ENCODE data around the gene CA14. TPM values are rescaled to one million over a fixed set of nuclear protein-coding genes. Genes with fewer than 3 reads are reported as not detected.
"Not testable (repeated sequence)": the region's sequence is repeated elsewhere in the genome, so short reads cannot be mapped to it uniquely, and the experiment has no call there.

CA14 gene
- not detected in 2 replicates for total RNA-seq
- long read RNA-seq, result 0 reads

DNA sequence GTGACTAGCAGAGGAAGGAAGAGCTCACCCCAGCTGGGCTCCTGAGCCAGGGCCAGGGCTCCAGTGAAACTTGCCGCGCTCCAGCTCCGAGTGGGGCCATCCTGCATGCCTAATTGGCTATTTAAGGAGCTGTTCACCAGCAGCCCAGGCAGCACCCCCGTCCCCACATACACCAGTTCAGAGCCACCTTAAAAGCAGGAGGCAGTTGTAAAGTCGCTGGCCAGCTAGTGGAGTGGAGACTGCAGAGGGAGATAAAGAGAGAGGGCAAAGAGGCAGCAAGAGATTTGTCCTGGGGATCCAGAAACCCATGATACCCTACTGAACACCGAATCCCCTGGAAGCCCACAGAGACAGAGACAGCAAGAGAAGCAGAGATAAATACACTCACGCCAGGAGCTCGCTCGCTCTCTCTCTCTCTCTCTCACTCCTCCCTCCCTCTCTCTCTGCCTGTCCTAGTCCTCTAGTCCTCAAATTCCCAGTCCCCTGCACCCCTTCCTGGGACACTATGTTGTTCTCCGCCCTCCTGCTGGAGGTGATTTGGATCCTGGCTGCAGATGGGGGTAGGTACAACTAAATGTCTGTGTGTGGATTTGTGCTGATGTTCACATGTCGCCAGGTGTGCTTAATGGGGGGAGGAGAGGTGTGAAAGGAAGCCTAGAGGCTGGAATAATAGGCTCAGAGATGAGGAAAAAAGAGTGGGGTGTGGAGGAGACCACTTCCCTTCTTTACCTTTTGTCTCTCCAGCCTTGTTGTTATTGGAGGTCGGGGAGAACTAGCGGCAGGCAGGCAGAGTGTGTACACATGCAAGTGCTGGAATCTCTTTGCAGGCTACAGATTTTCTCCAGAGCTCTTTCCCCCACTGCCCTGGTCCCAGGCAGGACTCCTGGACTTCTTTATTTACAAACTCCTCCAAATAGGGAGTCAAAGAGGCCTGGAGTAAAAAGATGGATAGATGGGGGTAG lies at the start of gene CA14:
Gene CA14, plus strand, starts transcription at position 151 of the 962 bp plus-strand sequence. Its CDS starts 355 bp downstream, at position 506.
- TF ChIP-seq, protein P1, sequence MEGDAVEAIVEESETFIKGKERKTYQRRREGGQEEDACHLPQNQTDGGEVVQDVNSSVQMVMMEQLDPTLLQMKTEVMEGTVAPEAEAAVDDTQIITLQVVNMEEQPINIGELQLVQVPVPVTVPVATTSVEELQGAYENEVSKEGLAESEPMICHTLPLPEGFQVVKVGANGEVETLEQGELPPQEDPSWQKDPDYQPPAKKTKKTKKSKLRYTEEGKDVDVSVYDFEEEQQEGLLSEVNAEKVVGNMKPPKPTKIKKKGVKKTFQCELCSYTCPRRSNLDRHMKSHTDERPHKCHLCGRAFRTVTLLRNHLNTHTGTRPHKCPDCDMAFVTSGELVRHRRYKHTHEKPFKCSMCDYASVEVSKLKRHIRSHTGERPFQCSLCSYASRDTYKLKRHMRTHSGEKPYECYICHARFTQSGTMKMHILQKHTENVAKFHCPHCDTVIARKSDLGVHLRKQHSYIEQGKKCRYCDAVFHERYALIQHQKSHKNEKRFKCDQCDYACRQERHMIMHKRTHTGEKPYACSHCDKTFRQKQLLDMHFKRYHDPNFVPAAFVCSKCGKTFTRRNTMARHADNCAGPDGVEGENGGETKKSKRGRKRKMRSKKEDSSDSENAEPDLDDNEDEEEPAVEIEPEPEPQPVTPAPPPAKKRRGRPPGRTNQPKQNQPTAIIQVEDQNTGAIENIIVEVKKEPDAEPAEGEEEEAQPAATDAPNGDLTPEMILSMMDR (IDR thresholded peaks at IDR 0.05), result no peak
- DNase-seq (ENCODE audit: extremely low spot score, unreplicated experiment), result no peak
- Mint-ChIP-seq H3K4me3 (ENCODE audit: unreplicated experiment) (peak within 1 kb of the TSS; percentile 51), H3K36me3 (ENCODE audit: unreplicated experiment) (no peaks in the 10 kb centered on the region), H3K9me3 (ENCODE audit: unreplicated experiment) (no peaks in the 10 kb centered on the region), H3K4me1 (ENCODE audit: unreplicated experiment) (peaks cover 38% of the 10 kb centered on the region), H3K27ac (ENCODE audit: unreplicated experiment) (peak within 1 kb of the TSS; percentile 92), H3K27me3 (ENCODE audit: unreplicated experiment) (peaks cover 16% of the 10 kb centered on the region)

DNA sequence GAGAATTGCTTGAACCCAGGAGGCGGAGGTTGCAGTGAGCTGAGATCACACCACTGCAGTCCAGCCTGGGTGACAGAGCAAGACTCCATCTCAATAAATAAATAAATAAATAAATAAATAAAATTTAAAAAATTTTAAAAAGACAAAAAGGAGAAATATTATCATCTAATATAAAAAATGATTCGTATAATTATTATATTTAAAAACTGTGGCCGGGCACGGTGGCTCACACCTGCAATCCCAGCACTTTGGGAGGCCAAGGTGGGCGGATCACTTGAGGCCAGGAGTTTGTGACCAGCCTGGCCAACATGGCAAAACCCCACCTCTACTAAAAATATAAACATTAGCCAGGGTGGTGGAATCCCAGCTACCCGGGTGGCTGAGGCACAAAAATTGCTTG lies 49.1 kb upstream of the CA14 start:
- not testable (repeated sequence) for H3K4me1 Mint-ChIP-seq (ENCODE audit: unreplicated experiment); H3K9me3 Mint-ChIP-seq (ENCODE audit: unreplicated experiment); H3K4me3 Mint-ChIP-seq (ENCODE audit: unreplicated experiment); H3K27me3 Mint-ChIP-seq (ENCODE audit: unreplicated experiment); H3K27ac Mint-ChIP-seq (ENCODE audit: unreplicated experiment); H3K36me3 Mint-ChIP-seq (ENCODE audit: unreplicated experiment)
- DNase-seq (ENCODE audit: extremely low spot score, unreplicated experiment), result peak; percentile 40

DNA sequence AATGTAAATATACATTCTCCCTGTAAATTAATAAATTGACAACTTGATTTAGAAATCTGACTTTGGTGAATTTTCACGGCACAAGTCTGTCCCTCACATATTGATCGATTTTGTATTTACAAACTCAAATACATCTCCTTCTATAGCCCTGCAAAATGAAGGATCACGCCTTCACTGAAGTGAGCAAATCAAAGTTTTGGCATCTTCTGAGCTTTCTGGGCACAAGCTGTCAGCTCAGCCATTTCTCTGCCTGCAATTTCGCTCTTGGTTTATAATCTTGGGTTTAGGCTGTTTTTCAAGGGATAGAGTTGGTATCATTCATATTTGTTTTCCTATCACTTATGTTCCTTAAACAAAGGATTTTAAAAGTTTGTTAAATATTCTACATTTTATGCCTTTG lies 47.5 kb upstream of the CA14 start:
- Mint-ChIP-seq H3K4me1 (ENCODE audit: unreplicated experiment) (peaks cover 15% of the 10 kb centered on the region), H3K4me3 (ENCODE audit: unreplicated experiment) (no peak overlapping the region), H3K9me3 (ENCODE audit: unreplicated experiment) (no peaks in the 10 kb centered on the region), H3K36me3 (ENCODE audit: unreplicated experiment) (no peaks in the 10 kb centered on the region), H3K27ac (ENCODE audit: unreplicated experiment) (no peak overlapping the region), H3K27me3 (ENCODE audit: unreplicated experiment) (no peaks in the 10 kb centered on the region)
- TF ChIP-seq, protein P1 (IDR thresholded peaks at IDR 0.05), result no peak
- DNase-seq (ENCODE audit: extremely low spot score, unreplicated experiment), result no peak

DNA sequence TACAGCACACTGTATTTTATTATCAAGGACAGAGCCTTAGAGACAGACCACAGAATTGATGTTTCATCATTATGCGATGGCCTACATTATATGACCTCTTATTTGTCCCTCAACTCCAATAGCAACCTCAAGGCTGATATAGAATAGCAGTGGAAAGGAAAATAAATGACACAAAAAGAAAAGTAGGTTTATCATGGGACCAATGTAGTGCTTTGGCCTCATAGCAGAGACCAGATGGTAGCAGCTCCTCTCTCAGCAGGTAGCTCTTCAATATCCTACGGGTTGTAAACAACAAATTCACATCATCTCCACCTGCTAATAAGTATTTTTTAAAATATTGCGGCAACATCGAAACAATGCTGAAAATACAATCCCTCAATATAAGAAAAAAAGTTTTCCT lies 46.9 kb upstream of the CA14 start:
- H3K4me3 Mint-ChIP-seq (ENCODE audit: unreplicated experiment), result no peak overlapping the region
- H3K9me3 Mint-ChIP-seq (ENCODE audit: unreplicated experiment), result no peaks in the 10 kb centered on the region
- TF ChIP-seq, protein P1 (IDR thresholded peaks at IDR 0.05), result no peak
- H3K27me3 Mint-ChIP-seq (ENCODE audit: unreplicated experiment), result no peaks in the 10 kb centered on the region
- H3K27ac Mint-ChIP-seq (ENCODE audit: unreplicated experiment), result no peak overlapping the region
- DNase-seq (ENCODE audit: extremely low spot score, unreplicated experiment), result no peak
- no peaks in the 10 kb centered on the region for H3K36me3 Mint-ChIP-seq (ENCODE audit: unreplicated experiment)
- peaks cover 15% of the 10 kb centered on the region for H3K4me1 Mint-ChIP-seq (ENCODE audit: unreplicated experiment)

DNA sequence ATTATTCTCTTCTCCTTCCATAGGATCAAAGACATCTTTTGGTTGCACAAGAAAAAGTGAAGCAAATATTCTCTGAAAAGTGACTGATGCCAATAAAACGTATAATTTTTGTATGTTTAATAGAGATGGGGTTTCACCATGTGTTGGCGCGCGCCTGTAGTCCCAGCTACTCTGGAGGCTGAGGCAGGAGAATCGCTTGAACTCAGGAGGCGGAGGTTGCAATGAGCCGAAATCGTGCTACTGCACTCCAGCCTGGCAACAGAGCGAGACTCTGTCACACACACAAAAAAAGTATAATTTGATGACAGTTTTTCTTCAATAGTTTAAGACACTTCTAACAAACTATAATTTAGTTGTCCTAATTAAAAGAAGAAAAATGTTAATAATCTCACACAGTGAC lies 45.5 kb upstream of the CA14 start:
- H3K27ac Mint-ChIP-seq (ENCODE audit: unreplicated experiment), result no peak overlapping the region
- H3K4me3 Mint-ChIP-seq (ENCODE audit: unreplicated experiment), result no peak overlapping the region
- H3K4me1 Mint-ChIP-seq (ENCODE audit: unreplicated experiment), result peaks cover 15% of the 10 kb centered on the region
- H3K9me3 Mint-ChIP-seq (ENCODE audit: unreplicated experiment), result no peaks in the 10 kb centered on the region
- peak; percentile 27 for DNase-seq (ENCODE audit: extremely low spot score, unreplicated experiment)
- no peaks in the 10 kb centered on the region for H3K27me3 Mint-ChIP-seq (ENCODE audit: unreplicated experiment)
- TF ChIP-seq, protein P1 (IDR thresholded peaks at IDR 0.05), result no peak
- H3K36me3 Mint-ChIP-seq (ENCODE audit: unreplicated experiment), result no peaks in the 10 kb centered on the region

Measured in osteocyte (in vitro differentiated cells).